ENCODE data around the gene ERMP1.

Gene ERMP1

DNA sequence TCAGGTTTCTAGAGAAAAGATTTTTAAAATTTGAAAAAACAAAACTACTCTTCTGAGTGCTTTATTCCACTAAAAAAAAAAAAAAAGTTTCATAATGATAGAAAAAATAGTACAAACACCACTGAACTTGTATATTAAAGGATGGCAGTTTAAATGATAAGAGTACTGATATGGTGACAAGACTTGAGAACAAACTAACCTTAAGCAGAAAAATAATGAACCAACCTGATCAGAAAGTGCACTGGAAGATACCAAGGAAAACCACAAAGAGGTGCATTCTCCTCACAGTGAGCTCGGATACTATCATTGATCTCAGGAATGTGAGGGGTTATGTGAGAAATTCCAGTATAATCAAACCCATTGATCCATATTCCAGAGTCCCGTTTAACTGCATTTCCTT, 34.3 kb downstream of the ERMP1 start:
- no peaks in the 10 kb centered on the region for H3K9me3 ChIP-seq (ENCODE audit: control insufficient read depth, low read length)
- H3K27ac ChIP-seq = no peak overlapping the region
- no peaks in the 10 kb centered on the region for H3K27me3 ChIP-seq (ENCODE audit: control insufficient read depth, insufficient read depth, low read length)
- peaks cover 5% of the 10 kb centered on the region for H3K36me3 ChIP-seq (ENCODE audit: control insufficient read depth, insufficient read depth, low read length)
- TF ChIP-seq, protein P1, sequence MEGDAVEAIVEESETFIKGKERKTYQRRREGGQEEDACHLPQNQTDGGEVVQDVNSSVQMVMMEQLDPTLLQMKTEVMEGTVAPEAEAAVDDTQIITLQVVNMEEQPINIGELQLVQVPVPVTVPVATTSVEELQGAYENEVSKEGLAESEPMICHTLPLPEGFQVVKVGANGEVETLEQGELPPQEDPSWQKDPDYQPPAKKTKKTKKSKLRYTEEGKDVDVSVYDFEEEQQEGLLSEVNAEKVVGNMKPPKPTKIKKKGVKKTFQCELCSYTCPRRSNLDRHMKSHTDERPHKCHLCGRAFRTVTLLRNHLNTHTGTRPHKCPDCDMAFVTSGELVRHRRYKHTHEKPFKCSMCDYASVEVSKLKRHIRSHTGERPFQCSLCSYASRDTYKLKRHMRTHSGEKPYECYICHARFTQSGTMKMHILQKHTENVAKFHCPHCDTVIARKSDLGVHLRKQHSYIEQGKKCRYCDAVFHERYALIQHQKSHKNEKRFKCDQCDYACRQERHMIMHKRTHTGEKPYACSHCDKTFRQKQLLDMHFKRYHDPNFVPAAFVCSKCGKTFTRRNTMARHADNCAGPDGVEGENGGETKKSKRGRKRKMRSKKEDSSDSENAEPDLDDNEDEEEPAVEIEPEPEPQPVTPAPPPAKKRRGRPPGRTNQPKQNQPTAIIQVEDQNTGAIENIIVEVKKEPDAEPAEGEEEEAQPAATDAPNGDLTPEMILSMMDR (IDR thresholded peaks at IDR 0.05) = no peak
- no peak overlapping the region for H2AFZ ChIP-seq
- peaks cover 9% of the 10 kb centered on the region for H3K79me2 ChIP-seq
- peaks cover 3% of the 10 kb centered on the region for H3K4me1 ChIP-seq
- H3K4me3 ChIP-seq (ENCODE audit: low read depth, low read length) = no peak overlapping the region
- no peak overlapping the region for H3K9ac ChIP-seq
- no peak overlapping the region for H3K4me2 ChIP-seq (ENCODE audit: low read length)

DNA sequence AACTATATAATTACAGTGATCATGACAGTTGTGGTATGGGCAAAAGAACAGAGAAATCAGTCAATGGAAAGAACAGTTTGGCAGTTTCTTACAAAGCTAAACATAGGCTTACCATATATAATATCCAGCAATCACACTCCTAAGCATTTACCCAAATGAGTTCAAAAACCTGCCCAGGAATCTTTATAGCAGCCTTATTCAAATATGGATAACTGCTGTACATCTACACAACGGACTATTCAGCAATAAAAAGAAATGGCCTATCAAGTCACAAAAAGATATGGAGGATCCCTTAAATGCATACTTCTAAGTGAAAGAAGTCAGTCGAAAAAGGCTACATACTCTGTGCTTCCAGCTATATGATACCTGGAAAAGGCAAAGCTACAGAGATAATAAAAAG, 36.6 kb downstream of the ERMP1 start:
- TF ChIP-seq, protein P1 (IDR thresholded peaks at IDR 0.05) = no peak
- peaks cover 5% of the 10 kb centered on the region for H3K36me3 ChIP-seq (ENCODE audit: control insufficient read depth, insufficient read depth, low read length)
- H3K79me2 ChIP-seq = peaks cover 14% of the 10 kb centered on the region
- H3K4me1 ChIP-seq = peaks cover 6% of the 10 kb centered on the region
- no peak overlapping the region for H3K27ac ChIP-seq
- H3K9ac ChIP-seq = no peak overlapping the region
- no peak overlapping the region for H2AFZ ChIP-seq
- no peak overlapping the region for H3K4me3 ChIP-seq (ENCODE audit: low read depth, low read length)
- H3K4me2 ChIP-seq (ENCODE audit: low read length) = no peak overlapping the region
- H3K27me3 ChIP-seq (ENCODE audit: control insufficient read depth, insufficient read depth, low read length) = no peaks in the 10 kb centered on the region
- H3K9me3 ChIP-seq (ENCODE audit: control insufficient read depth, low read length) = no peaks in the 10 kb centered on the region

DNA sequence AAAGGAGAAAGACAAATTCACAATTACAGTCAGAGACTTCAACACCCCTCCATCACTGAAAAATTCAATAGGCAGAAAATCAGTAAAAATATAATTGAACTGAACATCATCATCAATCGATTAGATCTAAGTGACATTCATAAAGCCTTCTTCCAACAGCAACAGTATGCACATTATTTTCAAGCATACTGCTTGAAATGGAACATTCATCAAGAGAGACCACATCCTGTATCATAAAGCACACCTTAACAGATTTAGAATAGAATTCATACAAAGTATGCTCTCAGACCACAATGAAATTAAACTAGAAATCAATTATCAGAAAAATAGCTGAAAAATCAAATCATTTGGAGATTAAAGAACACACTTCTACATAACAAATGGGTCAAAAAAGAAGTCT, 39.1 kb downstream of the ERMP1 start:
- Histone ChIP-seq H3K4me3 (ENCODE audit: low read depth, low read length) (no peak overlapping the region), H3K27ac (no peak overlapping the region), H3K27me3 (ENCODE audit: control insufficient read depth, insufficient read depth, low read length) (no peaks in the 10 kb centered on the region), H3K36me3 (ENCODE audit: control insufficient read depth, insufficient read depth, low read length) (no peaks in the 10 kb centered on the region), H3K4me1 (peaks cover 3% of the 10 kb centered on the region), H3K9ac (no peak overlapping the region), H3K4me2 (ENCODE audit: low read length) (no peak overlapping the region), H3K79me2 (peaks cover 16% of the 10 kb centered on the region), H2AFZ (no peak overlapping the region), H3K9me3 (ENCODE audit: control insufficient read depth, low read length) (no peaks in the 10 kb centered on the region)
- TF ChIP-seq, protein P1 (IDR thresholded peaks at IDR 0.05) = no peak

DNA sequence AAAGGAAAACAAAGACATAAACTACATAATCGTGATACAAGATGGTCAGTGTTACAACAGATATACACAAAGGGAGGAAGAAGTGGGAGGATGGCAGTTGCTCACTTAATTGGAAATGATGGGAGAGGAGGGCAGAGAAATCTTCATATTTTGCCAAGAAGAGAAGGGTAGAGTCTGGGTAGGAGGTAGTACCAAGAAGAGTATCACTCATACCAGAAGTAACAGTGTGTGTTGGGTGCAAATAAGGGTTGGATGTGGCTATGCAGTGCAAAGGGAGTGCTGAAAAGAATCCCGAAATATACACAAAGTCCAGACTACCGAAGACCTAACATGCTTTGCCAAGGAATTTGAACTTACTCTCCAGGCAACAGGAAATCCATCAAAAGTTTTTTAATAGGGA, 41.0 kb downstream of the ERMP1 start:
- Histone ChIP-seq H3K4me2 (ENCODE audit: low read length) (no peak overlapping the region), H3K4me1 (peaks cover 5% of the 10 kb centered on the region), H2AFZ (no peak overlapping the region), H3K27me3 (ENCODE audit: control insufficient read depth, insufficient read depth, low read length) (no peaks in the 10 kb centered on the region), H3K79me2 (peaks cover 9% of the 10 kb centered on the region), H3K9ac (no peak overlapping the region), H3K27ac (no peak overlapping the region), H3K4me3 (ENCODE audit: low read depth, low read length) (no peak overlapping the region), H3K36me3 (ENCODE audit: control insufficient read depth, insufficient read depth, low read length) (no peaks in the 10 kb centered on the region), H3K9me3 (ENCODE audit: control insufficient read depth, low read length) (no peaks in the 10 kb centered on the region)
- TF ChIP-seq, protein P1 (IDR thresholded peaks at IDR 0.05) = no peak

DNA sequence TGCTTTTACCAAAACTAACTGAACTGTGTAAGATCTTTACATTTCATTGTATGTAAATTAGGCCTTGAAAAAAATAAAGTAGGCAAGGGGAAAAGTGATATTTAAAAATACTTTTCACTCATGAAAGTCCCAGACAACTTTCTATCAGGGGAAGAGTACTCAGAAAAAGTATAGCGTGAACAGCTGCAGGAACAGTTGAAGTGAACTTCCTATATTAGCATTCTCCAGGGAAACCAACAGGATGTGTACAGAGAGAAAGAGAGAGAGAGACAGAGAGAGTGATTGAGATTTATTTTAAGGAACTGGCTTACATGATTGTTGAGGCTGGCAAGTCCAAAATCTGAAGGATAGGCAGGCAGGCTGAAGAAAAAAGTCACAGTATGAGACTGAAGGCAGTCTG, 42.0 kb downstream of the ERMP1 start:
- TF ChIP-seq, protein P1 (IDR thresholded peaks at IDR 0.05) = no peak
- Histone ChIP-seq H3K36me3 (ENCODE audit: control insufficient read depth, insufficient read depth, low read length) (no peaks in the 10 kb centered on the region), H3K4me3 (ENCODE audit: low read depth, low read length) (no peak overlapping the region), H3K79me2 (peaks cover 7% of the 10 kb centered on the region), H3K9me3 (ENCODE audit: control insufficient read depth, low read length) (no peaks in the 10 kb centered on the region), H3K4me1 (peaks cover 5% of the 10 kb centered on the region), H3K4me2 (ENCODE audit: low read length) (no peak overlapping the region), H2AFZ (no peak overlapping the region), H3K27me3 (ENCODE audit: control insufficient read depth, insufficient read depth, low read length) (no peaks in the 10 kb centered on the region), H3K9ac (no peak overlapping the region), H3K27ac (no peak overlapping the region)

All from parathyroid adenoma (tissue), 2 donors.